ENCODE data around the gene TMEM239.

Gene TMEM239

GRCh38 chr20:2851086-2851485, 34.9 kb downstream of the TMEM239 start:
- no peak for DNase-seq

- DNase-seq: no peak
Observed at GRCh38 chr20:2858591-2858990, 42.4 kb downstream of the TMEM239 start.

GRCh38 chr20:2859330-2860121, 43.4 kb downstream of the TMEM239 start:
- DNase-seq: no peak

GRCh38 chr20:2864626-2865025, 48.5 kb downstream of the TMEM239 start:
- no peak for DNase-seq

GRCh38 chr20:2865101-2865500, 48.9 kb downstream of the TMEM239 start:
- DNase-seq: no peak

GRCh38 chr20:2865630-2866029, 49.5 kb downstream of the TMEM239 start:
- no peak for DNase-seq

GRCh38 chr20:2866236-2866635, 50.1 kb downstream of the TMEM239 start:
- no peak for DNase-seq

GRCh38 chr20:2867081-2867864, 51.1 kb downstream of the TMEM239 start:
- no peak for DNase-seq

Data from T1000 (cell line).